ENCODE results near the gene POLR1D.

Gene POLR1D, protein sequence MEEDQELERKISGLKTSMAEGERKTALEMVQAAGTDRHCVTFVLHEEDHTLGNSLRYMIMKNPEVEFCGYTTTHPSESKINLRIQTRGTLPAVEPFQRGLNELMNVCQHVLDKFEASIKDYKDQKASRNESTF

DNA sequence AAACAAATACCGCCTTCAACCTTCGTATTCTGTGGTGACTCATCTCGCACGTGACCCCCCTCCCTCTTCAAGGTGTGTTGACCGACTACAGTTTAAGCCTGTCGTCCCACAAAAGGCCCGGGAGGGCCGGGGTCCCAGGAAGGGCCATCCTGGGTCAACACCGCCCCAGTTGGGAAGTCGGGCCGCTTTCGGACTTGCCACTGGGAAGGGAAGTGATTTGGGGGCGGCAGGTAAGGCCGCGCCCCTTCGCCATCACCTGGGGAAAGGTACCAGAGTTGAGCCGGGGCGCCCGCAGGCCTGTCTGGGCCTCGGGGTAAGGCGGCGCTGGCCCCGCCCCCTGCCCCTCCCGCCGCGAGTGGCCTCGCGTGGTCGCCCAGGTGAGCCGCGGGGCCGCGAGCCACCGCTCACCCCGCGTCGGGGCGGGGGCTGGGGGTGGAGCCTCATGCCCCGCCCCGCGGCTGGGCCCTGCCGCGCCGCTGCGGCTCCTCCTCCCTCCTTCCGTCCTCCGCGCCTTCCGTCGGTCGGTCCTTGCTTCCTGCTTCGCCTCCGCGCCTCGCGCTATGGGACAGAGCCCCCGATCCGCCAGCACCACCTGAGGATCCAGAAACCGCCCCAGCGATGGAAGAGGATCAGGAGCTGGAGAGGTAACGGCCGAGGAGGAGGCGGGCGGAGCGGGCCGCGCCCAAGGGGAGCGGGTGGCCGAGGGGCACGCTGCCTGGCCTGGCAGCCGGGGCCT is at the start of gene POLR1D:
POLR1D (plus strand) TSS at position 527 of the 736 bp plus-strand sequence; CDS start at position 619, 92 bp downstream.
- peak; percentile 82 for DNase-seq

DNA sequence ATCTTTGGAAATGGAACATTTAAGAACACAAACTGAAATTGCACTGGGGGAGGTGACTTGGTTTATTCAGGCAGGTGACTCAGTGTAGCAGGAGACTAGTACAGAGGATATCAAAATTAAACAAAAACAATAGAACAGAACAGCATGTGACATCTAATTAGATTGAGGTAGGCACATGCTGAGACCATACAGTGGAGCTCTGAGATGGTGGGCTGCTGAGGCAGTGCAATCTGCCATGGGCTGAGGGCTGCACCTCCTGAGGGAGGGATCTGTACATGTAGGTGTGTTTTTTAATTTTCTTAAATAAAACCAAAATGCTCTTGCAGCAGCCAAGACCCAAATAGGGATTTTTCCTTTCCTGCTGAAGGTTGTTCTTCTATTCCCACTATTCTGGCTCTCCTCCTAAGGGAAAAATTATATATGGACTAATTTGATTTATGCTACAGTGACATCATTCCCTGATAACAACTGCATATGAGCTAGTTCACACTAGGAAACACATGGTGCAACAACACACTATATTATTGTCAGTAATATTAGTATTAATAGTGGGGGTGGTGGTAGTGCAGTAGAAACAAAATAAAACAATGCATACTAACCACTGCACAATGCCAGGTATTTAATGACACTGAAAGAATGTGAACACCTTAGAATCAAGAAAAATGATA is 49.3 kb upstream of the POLR1D start:
- no peak for DNase-seq

DNA sequence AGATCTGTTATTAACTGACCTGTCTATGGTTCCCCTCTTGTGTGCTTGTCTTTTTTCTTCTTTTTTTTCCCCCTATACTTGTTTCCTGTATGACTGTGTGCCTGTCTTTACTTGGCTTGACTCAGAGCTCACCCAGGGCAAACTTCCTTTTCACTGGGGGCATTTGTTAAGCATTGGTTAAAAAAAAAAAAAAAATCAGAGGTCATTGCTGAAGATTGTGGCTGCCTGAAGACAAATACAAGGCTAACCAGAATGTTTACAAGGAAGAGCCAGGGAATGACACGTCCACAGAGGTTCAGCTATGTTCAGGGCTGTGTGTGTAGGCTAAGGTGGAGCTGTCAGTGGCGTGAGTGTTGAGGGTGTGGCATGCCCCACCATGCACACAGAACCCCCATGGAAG is 48.4 kb upstream of the POLR1D start:
- no peak for DNase-seq

DNA sequence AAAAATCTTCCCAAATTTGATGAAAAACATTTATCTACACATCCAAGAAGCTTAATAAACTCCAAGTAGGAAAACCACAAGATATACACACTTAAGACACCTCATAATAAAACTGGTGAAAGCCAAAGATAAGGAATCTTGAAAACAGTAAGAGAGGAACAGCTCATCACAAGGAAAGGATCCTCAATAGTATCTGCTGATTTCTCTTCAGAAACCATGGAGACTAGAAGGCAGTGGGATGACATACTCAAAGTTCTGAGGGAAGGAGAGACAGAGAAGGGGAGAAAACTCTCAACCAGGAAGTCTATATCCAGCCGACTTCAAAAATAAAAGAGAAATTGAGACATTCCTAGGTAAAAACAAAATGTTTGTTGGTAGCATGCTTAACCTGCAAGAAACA is 47.0 kb upstream of the POLR1D start:
- DNase-seq: no peak

DNA sequence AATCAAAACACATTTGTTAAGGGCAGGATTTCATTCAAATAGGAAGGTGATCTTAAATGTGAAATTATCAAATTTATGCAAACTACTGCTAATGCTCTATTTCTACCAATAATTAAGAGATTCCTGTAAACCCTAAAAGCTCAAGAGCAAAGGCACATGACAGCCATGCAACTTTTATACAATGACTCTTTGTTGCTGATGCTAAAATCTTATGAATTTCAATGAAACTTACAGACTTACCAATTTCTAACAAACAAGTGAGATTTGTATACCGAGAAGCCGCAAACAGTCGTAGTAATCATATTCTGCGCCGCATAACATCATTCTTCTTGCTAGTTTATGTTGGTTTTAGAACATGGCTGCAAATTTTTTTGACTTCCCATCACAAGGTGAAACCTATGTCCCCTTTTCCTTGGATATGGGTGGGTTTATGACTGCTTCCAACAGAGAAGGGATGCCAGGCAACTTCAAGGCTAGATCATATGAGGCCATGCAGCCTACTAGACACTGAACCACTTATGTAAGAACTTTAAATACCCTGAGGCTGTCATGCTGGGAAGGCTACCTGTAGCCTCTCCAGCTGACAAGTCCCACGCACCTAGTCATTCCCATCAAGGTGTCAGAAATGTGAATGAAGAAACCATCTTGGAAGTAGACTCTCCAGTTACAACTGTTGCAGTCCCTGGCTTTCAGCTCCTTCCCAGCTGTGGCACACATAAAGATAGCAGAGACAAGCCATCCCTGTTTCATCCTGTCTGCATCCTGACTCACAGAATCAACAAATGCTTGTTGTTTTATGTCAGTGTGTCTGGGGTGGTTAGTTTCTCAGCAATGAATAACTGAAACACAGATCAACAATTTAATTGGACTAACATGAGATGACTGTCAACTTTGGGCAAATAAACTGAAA is 43.3 kb upstream of the POLR1D start:
- no peak for DNase-seq

DNA sequence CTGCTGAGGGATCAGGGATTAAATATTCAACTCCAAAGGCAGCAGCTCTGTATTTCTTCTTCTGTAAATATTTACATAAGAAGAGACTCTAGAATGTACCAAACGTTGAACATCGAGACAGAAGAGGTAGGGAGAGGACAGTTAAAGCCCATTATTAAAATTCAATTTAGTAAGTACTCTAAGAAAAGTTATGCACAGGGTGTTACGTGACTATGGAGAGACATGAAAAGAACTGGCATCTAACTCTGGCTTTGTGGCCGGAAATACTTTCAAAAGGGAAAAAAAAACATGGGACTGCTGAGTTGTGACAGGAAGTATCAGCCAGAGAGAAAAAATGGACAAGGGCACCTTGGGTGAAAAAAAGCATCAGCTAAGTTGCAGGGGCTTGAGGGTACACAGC is 38.0 kb upstream of the POLR1D start:
- DNase-seq: no peak

DNA sequence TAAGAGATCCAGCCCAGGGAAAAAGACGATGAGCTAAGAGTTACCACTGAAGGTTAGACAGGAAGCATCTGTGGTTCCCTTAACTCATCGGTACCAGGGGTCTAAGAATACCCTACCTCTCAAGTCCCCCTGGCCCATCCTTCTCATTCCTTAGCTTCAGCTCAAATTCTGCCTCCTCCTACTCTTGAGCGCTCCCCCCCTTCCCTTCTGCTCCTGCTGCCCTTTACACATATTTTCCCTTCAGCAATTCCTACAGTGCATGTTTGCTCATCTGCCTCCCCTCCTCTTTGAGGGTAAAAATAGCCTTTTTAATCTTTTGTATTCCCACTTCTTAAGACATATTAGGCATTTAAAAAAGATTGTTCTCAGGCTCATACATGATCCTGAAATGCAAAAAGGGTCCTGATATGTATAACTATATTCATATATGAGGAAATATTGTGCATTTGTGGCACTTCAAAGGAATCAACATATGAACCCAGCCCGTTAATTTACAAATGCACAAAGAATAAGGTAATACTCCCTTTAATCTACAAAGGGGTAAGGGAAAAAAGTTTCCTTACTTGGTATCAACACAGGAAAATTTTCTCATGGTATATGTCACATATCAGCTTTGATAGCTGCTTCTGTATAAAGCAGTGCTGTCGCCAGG is 34.5 kb upstream of the POLR1D start:
- DNase-seq: no peak

DNA sequence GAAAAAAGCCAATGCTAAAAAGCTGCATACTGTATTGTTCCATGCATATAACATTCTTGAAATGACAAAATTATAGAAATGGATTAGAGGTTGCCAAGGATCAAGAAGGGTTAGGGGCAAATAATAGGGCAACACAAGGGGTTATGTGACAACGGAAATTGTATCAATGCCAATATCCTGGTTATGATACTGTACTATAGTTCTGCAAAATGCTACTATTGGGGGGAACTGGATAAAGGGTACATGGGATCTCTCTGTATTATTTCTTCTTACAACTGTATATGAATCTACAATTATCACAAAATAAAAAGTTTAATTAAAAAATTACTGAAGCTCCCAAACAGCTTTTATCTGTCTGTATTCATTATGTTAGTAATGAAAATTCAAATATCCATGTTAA is 33.3 kb upstream of the POLR1D start:
- no peak for DNase-seq

DNA sequence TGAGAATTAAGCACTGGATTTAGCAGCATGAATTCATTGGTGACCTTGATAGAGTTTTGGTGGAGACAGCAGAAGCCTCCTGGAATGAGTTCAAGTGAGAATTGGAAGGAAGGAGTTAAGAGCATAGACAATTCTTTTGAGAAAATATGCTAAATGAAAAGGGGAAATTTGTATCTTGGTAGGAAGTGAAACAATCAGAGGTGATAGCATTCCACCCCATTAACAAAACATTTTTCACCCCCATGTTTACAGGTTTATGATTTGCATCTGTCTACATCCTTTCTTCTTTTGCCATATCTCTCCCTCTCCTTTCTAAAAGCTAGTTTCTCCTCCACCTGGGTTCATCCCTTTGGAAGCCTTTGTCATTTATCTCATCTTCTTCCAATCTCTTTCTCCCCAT is 28.8 kb upstream of the POLR1D start:
- no peak for DNase-seq

DNA sequence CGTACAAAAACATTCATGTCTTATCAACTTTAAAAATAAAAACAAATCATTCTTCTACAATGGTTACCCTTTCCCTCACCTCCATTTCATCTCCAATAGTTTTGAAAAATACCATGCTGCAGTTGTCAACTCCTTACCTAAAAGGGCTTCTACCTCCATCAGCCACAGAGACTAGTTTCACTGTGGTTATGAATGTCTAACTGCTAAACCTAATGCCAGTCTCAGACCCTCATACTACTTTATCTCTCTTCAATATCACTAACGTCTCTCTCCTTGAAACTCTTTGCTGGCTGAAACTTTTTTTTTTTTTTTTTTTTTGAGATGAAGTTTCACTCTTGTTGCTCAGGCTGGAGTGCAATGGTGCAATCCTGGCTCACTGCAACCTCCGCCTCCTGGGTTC is 28.4 kb upstream of the POLR1D start:
- no peak for DNase-seq

DNA sequence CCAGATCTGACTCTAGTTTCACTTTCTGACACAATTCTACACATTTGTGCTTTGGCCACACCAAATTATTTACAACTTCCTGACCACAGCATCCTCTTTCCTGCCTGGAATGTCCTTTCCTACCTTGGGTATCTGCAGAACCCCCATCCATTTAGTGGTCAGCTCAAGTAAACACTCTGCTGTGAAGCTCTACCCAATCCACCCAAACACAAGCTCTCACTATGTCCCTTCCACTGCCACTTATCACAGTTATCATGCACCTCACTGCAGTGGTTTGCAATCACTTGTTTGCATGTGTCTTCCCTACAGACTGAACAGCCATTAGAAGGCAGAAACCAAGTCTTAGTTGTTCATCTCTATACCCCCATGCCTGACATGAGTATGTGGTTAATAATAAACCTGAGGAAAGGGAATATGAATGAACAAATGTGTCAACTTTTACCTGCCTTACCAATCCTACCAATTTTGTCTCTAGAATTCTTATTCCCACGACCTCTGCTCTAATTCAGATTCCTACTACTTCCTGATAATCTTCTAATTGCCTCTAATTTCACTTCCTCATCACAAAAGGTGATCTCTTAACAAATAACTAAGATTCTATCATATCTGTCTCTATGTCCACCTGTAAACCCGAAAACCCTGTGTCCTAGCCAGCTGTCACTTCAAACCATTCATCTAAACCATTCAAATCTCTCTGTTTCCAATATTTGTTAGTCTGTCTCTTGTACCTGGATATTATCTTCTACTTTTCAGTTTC is 26.5 kb upstream of the POLR1D start:
- DNase-seq: no peak

DNA sequence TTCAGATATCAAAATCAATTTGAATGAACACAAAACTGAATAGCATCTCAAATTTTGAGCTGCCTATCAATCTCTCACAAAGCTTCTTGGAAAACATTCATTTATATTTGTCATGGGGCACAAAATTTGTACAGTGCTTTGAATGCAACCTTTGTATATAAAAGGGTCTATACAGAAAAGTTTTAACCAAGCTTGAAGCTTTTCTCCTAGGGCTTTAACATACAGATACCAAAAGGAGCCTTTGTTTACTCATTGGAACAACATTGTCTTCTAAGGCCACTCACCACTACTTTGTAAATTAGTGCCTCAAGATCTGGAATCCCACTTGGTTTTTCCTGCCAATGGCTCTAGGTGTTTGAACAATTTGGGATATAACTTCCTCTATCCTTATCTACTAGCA is 22.6 kb upstream of the POLR1D start:
- DNase-seq: no peak

DNA sequence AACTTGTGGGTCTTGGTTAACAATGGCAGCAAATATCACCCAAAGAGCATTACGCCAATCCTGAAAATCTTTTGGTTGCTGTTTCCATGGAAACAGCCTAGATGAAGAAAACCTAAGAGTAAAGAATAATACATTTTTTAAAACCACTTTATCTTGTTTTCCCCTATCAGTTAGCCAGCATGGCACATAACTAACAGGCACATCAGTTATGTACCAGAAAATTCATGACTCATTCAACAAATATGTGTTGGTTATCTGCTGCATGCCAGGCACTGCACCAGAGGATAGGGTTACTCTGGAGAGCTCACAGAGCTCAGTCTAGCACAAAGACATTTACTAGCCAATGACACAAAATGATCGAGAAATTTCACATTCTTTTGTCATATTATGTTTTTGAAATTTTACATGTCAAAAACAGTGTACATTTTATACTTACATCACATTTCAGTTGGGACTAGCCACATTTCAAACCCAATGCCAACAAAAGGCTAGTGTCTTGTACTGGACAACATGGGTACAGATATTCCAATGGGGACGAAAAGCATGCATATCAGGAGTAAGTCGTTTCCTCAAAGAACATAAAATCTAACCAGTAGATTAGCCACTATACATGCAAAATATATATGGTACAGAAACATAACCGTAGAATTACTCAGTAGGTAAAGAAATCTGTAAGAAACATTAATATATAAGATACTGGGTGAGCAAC is 21.7 kb upstream of the POLR1D start:
- DNase-seq: no peak

DNA sequence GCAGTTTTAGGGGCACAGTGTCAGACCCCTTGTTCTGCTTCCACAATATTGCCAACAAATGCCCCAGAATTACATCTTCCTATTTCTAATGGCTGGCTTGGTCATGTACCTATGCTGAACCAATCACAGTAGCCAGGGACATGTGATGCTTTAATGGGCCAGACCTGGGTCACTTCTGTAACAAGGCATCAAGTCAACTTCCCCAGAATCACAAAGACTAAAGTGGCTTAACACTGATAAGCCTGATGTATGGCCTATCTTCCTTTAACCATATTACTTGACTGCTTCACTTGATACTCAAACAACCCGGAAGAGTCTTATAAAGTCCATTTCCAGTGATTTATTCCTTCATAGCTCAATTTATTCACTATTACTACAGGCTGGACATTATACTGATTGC is 21.0 kb upstream of the POLR1D start:
- DNase-seq: no peak

DNA sequence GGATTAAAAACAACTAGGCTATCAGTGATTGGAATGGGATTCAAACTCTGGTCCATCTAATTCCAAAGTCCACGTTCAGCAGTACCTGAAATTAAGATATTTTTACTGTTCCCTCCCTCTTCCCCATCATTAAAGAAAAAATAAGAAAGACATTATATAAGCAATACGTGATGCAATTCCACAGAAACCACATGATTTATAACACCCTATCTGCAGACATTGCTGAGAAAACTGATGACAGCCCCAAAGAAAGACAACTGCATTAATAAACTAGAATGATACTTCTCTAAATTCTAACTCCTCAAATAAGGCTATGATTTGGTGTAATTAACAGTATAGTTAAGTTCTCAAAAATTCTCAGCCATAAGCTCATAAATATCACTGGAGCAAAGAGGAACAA is 20.5 kb upstream of the POLR1D start:
- no peak for DNase-seq

DNA sequence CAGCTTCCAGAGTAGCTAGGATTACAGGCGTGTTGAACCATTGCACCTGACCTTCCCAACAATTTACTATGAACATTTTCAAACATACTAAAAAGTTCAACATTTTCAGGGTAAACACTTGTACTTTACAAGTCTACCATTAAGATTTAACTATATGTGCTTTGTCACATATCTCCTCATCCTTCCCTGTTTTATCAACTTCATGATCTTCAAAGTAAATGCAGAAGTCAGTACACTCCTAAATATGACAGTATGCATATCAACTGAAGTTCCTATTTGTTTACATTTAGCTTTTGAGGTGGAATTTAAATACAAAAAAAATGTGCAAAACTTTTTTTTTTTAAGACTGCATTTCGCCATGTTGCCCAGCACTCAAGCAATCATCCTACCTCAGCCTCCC is 19.9 kb upstream of the POLR1D start:
- no peak for DNase-seq

DNA sequence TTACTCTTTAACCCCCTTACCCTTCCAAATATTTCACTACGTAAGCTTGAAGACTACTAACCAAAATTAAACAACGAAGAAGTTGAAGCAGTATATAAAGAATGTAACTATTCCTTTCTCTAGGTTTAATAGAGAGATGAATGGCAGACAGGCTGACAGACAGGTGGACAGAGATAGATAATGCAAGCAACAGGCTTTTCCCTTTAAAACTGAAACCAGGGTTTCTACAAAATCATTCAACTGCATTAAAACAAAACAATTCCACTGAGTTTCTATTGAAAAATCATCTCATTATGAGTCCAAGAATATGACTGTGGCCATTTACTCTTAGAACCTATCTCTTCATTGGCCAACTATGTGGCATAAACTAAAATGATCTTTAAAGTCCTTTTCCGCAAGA is 16.6 kb upstream of the POLR1D start:
- DNase-seq: no peak

DNA sequence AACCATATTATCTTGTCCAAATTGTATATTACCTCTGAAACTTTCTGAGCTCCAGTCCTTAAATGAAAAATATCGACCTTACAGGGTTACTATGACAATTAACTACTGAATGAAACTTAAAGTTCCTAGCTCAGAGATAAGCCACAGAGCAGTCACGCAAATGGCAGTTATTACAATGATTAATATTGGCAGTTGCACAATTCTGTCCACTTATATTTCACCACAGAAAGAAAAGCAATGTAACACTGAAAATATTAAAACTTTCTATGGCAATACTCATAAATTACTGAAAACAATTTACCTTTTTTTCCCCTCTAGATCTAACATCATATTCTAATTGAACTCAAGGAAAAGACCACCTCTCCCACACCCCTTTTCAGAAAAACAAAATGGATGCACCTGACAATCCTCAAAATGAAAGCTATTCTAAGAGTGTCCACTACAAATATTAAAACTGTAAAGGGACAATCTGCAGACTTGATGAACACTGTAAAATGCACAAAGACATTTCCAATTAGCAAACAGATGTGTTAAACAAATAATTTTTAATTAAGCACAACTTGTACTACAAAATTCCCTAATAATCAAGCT is 16.0 kb upstream of the POLR1D start:
- DNase-seq: no peak

DNA sequence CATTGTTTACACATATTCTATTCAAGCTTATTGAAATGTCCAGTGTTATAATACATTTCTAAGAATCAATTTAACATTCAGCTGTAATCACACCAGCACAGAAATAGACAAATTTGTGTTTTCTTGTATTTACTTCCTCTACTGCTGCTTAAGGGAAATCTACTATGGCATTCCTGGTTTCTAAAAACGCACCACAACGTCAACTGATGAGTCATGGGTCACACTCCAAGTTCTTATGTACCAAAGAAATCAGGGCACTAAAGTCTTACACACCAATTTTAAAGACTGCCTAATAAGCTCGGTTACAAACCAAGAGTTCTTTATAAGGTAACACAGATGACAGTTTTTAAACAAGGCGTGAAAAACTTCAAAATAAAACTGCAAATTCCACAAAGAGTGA is 14.6 kb upstream of the POLR1D start:
- DNase-seq: no peak

DNA sequence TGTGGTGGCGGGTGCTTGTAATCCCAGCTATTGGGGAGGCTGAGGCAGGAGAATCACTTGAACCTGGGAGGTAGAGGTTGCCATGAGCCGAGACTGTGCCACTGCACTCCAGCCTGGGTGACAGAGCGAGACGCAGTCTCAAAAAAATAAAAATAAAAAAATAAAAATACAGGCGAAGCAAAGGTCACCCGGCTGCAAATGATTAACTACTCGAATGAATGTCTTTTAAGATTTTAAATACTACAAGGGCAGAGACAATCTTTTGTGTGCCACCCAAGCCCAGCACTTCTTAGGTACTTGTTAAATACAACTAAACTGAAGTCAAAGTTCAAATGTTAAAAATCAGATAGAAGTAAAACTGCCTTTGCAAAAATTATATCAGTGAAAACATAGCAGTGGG is 8.1 kb upstream of the POLR1D start:
- DNase-seq: no peak

DNA sequence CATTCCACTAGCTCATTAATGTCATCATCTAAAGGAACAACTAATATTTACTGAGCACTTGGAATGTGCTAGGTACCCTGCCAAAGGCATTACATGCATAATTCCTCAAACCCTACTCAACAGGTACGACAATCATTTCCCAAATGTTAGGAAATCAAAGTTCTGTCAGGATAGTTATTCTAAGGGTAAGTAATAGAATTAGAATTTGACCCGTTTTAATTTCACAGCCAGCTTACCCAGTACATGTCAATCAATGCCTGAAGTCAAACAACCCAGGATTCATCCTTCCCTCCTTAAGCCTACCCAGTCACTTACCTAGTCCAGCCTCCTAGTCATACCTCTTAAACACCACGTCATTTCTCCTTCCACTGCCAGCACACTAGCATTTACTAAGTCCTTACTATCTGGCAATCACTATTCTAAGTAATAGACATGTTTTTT is 3.8 kb upstream of the POLR1D start:
- no peak for DNase-seq

Measured in stimulated activated CD4-positive, alpha-beta T cell treated with anti-CD3 and anti-CD28 coated beads, Interleukin-4, amount 100 ng/mL, for 24 hours (primary cell).